ENCODE data around the gene IL17B.

The IL17B gene

GRCh38 chr5:149414405-149415065, 35.4 kb upstream of the IL17B start:
- DNase-seq, result no peak

GRCh38 chr5:149413477-149414210, 34.6 kb upstream of the IL17B start:
- no peak for DNase-seq

GRCh38 chr5:149412783-149413476, 33.8 kb upstream of the IL17B start:
- no peak for DNase-seq

GRCh38 chr5:149411738-149412519, 32.8 kb upstream of the IL17B start:
- DNase-seq, result no peak

DNA sequence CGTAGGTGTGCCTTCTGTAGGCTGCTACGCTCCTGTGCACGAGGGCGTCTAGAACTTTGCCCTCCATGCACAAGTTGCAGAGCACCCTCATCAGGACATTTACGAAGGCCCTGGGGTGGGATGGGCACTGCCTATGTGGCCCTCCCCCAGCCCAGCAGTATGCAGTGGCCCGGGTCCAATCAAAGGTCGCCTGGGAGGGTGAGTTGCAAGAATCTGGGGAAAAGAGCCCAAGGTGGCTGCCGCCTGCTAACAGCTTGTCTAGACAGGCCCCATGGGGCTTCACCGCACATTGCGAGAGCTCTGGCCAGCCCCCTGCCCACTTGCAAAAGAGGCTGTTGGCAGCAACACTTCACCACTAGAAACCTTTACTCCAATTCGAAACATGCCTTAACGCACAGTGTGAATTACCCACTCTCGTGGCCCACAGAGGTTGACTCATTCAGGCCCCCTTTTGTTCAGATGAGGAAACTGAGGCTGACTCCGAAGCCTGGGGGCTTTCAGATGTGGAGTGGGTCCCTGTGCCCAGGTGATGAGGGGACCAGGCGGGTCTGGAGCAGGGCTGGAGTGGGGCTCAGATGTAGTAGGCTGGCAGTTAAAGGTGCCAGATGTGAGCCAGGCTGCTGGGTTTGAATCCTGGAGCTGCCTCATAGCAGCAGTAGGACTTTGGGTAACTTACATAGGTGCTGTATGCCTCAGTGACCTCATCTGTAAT, 31.8 kb upstream of the IL17B start:
- DNase-seq, result no peak

DNA sequence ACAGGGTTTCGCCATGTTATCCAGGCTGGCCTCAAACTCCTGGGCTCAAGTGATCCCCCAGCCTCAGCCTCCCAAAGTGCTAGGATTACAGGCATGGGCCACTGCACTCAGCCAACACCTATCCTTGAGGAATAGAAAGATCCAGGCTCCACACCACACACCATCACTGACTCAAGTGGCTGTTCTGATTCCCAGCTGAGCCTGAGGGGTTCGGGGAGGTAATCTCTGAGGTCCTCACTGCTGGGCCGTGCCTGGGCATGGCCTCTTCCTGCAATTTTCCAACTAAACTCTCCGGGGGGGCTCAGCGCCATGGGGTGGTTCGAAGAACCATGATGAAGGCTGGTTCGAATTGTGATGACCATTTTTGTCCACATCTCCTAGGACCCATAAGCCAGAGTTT, 31.0 kb upstream of the IL17B start:
- DNase-seq, result no peak

DNA sequence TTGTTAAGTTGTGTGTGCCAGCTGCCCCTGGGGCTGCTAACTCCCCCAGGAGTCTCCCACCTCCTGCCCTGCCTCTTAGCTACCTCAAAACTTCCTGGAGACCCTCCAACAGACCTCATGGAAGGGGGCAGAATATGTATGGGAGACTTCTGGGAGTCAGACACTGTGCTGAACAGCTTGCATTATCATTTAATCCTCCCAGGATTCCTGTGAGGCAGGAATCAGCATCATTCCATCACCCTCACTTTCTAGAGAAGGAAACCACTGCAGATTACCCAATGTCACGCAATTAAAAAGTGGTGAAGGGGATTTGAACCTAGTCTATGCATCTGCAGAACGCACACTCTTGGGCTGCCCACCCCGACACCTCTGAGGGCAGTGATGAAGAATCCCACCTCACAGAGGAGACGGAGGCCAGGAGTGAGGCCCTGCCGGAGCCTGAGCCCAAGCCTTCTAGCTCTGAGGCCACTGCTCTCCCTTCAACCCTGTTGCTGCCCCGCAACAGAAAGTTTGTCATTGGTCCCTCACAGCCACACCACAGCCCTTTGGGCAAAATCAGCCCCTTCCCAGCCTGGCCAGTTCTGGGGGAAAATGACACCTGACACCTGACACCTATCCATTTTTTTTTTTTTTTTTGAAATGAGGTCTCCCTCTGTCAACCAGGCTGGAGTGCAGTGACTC, 30.3 kb upstream of the IL17B start:
- DNase-seq, result no peak

DNA sequence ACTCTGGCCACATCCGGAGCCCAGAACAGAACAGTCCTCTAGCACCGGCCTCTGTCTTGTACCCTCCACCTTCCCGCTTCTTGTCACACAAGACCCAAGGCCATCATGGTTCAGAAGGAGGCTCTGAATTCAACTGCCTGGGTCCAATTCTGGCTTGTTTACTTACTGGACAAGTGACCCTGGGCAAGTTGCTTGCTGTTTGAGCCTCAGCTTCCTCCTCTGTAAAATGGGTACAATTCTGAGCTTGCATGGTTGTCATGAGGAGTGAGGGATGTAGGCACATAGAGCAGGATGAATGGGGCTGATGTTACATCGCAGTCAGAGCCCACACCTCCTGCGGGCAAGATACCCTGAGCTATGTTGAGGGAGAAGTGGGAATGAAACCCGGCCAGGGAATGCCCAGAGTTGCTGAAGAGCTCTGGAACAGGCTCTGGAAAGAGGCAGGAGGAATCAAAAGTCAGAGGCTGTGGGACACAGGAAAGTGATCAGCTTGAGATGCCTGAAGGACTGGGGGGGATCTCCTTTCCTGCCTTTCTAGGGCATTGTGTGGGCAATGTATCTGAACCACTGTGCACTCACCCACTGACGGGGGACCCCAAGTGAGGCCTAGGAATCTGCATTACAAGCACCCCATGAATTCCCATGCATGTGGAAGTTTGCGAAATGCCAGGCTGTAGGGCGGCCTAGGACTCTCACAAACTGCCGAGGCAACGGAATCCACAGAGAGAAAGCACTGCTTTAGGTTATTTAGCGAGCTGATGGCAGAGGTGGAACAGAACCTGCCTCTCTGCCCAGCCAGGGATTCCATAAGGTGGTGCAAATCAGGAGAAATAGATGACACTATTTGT, 29.4 kb upstream of the IL17B start:
- DNase-seq, result no peak

GRCh38 chr5:149407323-149408251, 28.5 kb upstream of the IL17B start:
- DNase-seq, result no peak

DNA sequence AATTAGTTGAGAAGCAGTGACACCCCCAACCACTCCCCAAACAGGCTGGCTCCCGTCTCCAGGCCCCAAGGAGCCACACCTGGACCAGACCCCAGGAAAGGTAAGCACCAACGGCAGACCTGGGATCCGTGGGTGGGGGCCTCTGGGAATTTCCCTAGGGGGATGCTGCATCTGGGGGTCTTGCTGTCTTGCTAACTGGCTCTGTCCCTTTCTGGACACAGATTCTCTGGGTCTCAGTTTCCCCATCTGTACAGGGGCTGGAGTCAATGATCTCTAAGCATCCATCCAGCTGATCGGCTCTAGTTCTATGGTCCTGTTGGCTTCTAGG, 27.9 kb upstream of the IL17B start:
- no peak for DNase-seq

DNA sequence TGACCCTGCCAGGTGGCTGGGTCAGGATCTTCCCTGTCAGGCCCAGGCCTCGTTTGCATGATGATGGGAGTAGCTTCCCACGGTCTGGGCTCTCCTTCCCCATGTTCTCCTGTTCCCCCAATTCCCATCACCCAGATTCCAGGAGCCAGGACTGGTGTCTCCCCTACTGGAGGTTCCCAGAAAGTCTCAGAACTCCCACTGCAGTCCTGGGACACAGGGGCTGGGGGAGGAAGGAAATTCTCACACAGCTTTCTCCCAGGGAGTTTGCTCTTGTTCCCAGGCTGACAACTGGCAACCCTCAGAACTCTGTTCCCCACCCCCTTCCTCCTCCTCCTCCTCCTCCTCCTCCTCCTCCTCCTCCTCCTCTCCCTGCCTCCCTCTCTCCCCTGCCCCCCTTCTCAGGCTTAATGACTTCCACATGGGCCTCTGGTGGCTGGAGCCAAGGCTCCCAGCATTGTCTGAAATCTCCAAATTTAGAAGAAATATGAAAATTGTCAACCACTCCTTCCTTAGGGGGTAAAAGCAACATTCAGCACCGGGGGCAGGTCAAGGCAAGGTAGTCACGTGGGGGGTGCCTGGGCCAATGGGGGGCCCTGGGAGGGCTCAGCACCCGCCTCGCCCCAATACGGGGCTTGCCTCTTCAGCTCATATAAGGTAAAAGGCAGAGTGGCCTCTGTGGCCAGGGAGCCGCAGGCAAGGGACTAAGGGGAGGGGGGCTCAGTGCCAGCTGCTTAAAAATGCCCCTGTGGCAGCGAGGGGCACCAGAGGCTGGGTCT, 27.3 kb upstream of the IL17B start:
- DNase-seq, result no peak

DNA sequence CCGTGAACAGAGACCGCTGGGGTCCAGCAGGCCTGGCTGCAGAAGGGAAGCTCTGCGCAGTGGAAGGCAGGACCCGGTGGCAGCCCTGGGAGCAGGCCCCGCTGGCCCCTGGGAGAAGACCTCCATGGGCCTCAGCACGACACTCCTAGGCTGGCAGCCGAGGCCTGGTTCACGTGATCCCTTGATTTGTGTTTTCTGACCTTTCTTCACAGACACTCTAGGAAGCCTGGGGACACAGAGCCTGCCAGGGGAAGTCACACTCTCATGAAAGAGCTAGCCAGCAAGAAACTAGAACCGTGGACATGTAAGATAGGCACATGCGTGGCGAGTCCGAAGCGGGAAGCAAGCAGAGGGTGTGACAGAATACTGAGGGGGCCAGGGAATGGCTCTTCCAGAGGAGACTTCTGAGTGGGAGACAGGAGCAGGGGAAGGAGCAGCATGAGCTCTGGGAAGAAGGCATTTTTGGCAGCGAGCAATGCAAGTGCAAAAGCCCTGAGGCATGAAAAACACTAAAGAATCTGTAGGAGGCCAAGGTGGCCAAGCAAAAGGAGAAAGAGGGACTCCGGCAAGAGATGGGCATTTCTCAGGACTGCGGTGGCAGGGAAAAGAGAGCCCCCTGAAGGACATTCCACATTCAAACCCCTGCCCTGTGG, 26.6 kb upstream of the IL17B start:
- no peak for DNase-seq

DNA sequence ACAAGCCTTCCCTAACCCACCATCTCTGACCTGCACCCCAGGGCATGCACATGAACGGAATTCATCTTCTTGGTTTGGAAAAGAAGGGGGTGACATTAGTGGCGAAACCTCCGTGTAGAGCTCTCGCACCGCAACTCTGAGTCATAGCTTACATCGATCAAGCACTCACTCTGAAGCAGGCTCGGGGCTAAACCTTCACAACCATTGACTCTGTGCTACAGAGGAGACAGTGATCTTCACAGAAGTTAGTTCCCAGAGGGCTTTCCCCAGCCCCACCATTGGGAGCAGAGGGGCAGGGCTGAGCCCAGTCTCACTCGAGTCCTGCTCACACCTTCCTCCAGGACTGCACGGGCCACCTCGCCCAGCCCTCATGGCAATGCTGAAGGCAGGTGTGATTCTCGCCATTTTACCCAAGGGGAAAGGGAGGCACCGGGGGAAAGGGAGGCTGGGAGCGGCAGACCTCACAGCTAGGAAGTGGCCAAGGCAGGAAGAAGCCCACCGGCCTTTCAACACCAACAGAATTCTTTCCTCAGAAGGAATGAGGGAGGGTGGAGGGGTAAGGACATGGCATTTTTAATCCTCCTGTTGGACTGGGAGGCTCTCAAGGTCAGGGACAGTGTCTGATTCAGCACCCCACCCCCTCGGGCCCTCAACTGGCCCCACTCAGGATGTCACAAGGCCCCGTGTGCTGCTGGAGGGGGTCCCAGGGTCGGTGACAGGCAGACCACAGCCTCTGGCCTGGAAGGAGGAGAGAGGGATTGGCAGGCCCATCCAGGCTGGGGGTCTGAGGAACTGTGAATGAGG, 25.9 kb upstream of the IL17B start:
- no peak for DNase-seq

DNA sequence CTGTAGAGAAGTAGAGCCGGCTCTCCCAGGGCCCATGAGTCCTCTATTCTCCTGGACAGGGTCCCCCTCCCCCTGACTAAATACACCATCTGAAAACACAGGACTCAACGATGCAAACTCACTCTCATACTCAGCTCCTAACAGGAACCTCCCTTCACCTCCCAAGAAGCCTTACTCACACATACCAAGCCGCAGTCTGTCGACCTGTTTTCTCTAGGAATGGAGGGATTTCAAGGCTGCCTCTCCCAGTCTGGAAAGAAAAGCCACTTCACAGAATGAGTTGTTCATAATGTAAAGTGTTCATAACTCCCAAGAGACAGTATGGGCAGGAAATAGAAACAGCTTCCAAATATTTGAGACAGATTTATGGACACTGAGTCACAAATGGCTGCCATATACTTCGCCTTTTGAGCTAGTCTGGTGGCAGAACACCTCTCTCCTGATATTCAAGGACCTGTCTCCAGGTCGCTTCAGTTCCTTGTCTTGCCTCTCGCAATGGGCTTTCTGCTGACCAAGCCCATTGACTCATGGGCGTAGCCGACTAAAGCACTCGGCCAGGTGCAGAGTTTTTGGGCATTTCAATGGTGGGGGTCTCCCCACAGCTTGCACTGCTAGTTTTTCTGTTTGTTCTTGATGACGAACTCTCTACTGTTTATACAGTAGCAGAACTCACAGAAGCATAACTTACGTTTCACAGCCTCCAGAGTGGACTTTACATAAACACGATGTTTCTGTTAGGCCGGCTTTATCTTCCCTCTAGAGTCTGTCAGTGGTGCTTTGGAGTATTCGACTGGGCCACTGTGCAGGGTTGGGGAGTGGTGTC, 25.0 kb upstream of the IL17B start:
- DNase-seq, result no peak

GRCh38 chr5:149402291-149402690, 23.2 kb upstream of the IL17B start:
- DNase-seq, result no peak

GRCh38 chr5:149401051-149401450, 22.0 kb upstream of the IL17B start:
- DNase-seq, result no peak

- DNase-seq, result no peak
These were observed 21.2 kb upstream of the IL17B start for GRCh38 chr5:149400304-149400703.

All from GOT3 (cell line).